Hepatocyte (in vitro differentiated cells): Measurements from ENCODE around the gene DBH. TPM values are rescaled to one million over a fixed set of nuclear protein-coding genes. Genes with fewer than 3 reads are reported as not detected.

Source experiments
- DNase-seq: peaks from one replicate; pipeline ENCODE4 v3.0.0-alpha.2; 2016; ENCODE audit warnings: low spot score
- H2AFZ ChIP-seq: fragments of 200-600 bp; sonication (generic); 2 replicates; pipeline ENCODE4 v1.6.0; 2016; ENCODE audit warnings: antibody characterized with exemption, mild to moderate bottlenecking
- H3K27ac ChIP-seq: fragments of 200-600 bp; sonication (generic); 2 replicates; pipeline ENCODE4 v1.5.1; 2016; ENCODE audit warnings: mild to moderate bottlenecking
- H3K27me3 ChIP-seq: fragments of 200-600 bp; sonication (generic); 2 replicates; pipeline ENCODE4 v1.6.1; 2016
- H3K36me3 ChIP-seq: fragments of 200-600 bp; sonication (generic); replicated peaks from 2 replicates; pipeline ENCODE4 v1.5.1; 2016; ENCODE audit warnings: low read depth; ENCODE audit not compliant: insufficient read depth
- H3K4me1 ChIP-seq: fragments of 200-600 bp; sonication (generic); 2 replicates; pipeline ENCODE4 v1.5.1; 2016; ENCODE audit warnings: mild to moderate bottlenecking, moderate library complexity; ENCODE audit not compliant: insufficient read depth
- H3K4me2 ChIP-seq: fragments of 200-600 bp; sonication (generic); 2 replicates; pipeline ENCODE4 v1.6.0; 2016
- H3K4me3 ChIP-seq: fragments of 200-600 bp; sonication (generic); 2 replicates; pipeline ENCODE4 v1.5.1; 2016; ENCODE audit warnings: mild to moderate bottlenecking
- H3K79me2 ChIP-seq: fragments of 200-600 bp; sonication (generic); 2 replicates; pipeline ENCODE4 v1.6.0; 2017; ENCODE audit warnings: mild to moderate bottlenecking
- H3K9me2 ChIP-seq: fragments of 200-600 bp; sonication (generic); replicated peaks from 2 replicates; pipeline ENCODE4 v1.6.0; 2017; ENCODE audit warnings: mild to moderate bottlenecking; ENCODE audit not compliant: insufficient read depth
- H3K9me3 ChIP-seq: fragments of 200-600 bp; sonication (generic); 2 replicates; pipeline ENCODE4 v1.5.1; 2016; ENCODE audit warnings: low read depth, mild to moderate bottlenecking
- H4K20me1 ChIP-seq: fragments of 200-600 bp; sonication (generic); 2 replicates; pipeline ENCODE4 v1.6.0; 2016; ENCODE audit warnings: mild to moderate bottlenecking; ENCODE audit not compliant: insufficient read depth, poor library complexity, severe bottlenecking
- EZH2 ChIP-seq: fragments of 200-600 bp; sonication (generic); IDR thresholded peaks from 2 replicates; pipeline ENCODE4 v1.6.1; 2016; ENCODE audit warnings: antibody characterized with exemption, mild to moderate bottlenecking, borderline replicate concordance
- EZH2phosphoT487 ChIP-seq: fragments of 200-600 bp; sonication (generic); IDR thresholded peaks from one replicate; pipeline ENCODE4 v1.6.1; 2018; ENCODE audit warnings: antibody characterized with exemption, mild to moderate bottlenecking, low read depth, moderate library complexity; ENCODE audit not compliant: unreplicated experiment, severe bottlenecking
- WGBS: methylation state at CpG from one replicate; pipeline ENCODE4 v1.1.6; 2016; ENCODE audit warnings: low lambda C conversion rate; ENCODE audit errors: missing lambda C conversion rate; 5-methylcytosine and 5-hydroxymethylcytosine counted together
- polyA plus RNA-seq: library from polyadenylated mRNA; unstranded; fragments of >200 nt; fragmentation: Nextera tagmentation; extraction: Ambion mirVana; gene quantifications from 2 replicates; pipeline ENCODE4 v1.2.1, GENCODE V29; 2016
- total RNA-seq: library from RNA; depleted of rRNA; stranded (reverse); fragments of >200 nt; gene quantifications from 2 replicates; pipeline ENCODE4 v1.2.3, GENCODE V29; 2014
- TF ChIP-seq, protein P1 (sequence below): fragments of 200-600 bp; sonication (generic); IDR thresholded peaks from 2 replicates; pipeline ENCODE4 v1.5.1; 2016; ENCODE audit warnings: antibody characterized with exemption, mild to moderate bottlenecking; ENCODE audit not compliant: poor library complexity

The DBH gene
- total and polyA plus RNA-seq, 2 experiments from 2014 or later: 0.44 TPM; not detected in 1

GRCh38 chr9:133701321-133701980, 65.3 kb downstream of the DBH start:
- Histone ChIP-seq H2AFZ (no peak overlapping the region), H4K20me1 (no peaks in the 10 kb centered on the region), H3K4me3 (no peak overlapping the region), H3K9me3 (no peaks in the 10 kb centered on the region), H3K27me3 (no peaks in the 10 kb centered on the region), H3K9me2 (no peaks in the 10 kb centered on the region), H3K27ac (no peak overlapping the region), H3K4me2 (no peak overlapping the region), H3K79me2 (no peaks in the 10 kb centered on the region), H3K4me1 (peaks cover 16% of the 10 kb centered on the region), H3K36me3 (no peaks in the 10 kb centered on the region)
- TF ChIP-seq EZH2 (no peak), EZH2phosphoT487 (no peak)
- TF ChIP-seq, protein P1, sequence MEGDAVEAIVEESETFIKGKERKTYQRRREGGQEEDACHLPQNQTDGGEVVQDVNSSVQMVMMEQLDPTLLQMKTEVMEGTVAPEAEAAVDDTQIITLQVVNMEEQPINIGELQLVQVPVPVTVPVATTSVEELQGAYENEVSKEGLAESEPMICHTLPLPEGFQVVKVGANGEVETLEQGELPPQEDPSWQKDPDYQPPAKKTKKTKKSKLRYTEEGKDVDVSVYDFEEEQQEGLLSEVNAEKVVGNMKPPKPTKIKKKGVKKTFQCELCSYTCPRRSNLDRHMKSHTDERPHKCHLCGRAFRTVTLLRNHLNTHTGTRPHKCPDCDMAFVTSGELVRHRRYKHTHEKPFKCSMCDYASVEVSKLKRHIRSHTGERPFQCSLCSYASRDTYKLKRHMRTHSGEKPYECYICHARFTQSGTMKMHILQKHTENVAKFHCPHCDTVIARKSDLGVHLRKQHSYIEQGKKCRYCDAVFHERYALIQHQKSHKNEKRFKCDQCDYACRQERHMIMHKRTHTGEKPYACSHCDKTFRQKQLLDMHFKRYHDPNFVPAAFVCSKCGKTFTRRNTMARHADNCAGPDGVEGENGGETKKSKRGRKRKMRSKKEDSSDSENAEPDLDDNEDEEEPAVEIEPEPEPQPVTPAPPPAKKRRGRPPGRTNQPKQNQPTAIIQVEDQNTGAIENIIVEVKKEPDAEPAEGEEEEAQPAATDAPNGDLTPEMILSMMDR: no peak
- WGBS: 93% methylated on average over 32 of the region's 33 CpGs
- no peak for DNase-seq

DNA sequence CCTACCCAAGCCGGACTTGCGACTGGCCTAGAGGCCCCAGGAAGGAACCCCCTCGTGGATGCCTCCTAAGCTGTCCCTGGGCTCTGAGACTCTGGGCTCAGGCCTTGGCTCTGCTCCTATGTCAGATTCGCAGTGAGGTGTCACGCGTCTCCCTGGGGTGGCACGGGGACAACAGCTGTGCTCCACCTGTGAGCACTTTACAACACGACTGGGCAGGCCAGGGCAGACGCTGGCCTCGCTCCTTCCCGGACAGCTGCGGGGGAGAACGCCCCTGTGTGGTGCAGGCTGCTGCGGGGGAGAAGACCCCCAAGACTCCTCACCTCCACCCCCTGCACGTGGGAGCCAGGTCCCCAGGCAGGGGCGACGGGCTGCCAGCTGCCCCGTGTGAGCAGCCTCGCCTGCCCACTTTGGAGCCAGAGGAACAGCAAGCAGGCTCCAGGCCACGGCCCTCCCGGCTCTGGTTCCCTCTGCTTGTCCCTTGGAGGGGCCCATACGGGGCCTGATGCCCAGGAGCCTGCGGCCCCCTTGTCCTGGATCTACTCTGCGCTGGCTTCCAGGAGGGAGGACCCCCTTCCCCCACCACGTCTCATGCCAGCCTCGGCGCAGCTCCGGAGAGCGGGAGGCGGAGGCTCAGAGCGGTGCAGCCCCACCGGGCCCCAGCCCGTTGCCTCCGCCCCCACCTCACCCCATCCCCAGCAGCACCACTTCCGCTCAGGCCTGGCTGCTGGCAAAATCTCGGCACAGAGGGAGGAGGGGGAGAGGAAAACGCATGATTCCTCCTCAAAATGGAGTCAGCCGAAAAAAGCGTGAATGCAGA, 66.0 kb downstream of the DBH start:
- no peak overlapping the region for H3K4me3 ChIP-seq
- H4K20me1 ChIP-seq: no peaks in the 10 kb centered on the region
- no peak for TF ChIP-seq EZH2
- TF ChIP-seq, protein P1: no peak
- TF ChIP-seq EZH2phosphoT487: no peak
- no peaks in the 10 kb centered on the region for H3K9me3 ChIP-seq
- H3K79me2 ChIP-seq: no peaks in the 10 kb centered on the region
- DNase-seq: peak; percentile 59
- peak overlapping the region; percentile 70 for H3K27ac ChIP-seq
- peak overlapping the region; percentile 56 for H2AFZ ChIP-seq
- H3K36me3 ChIP-seq: no peaks in the 10 kb centered on the region
- peak overlapping the region; percentile 57 for H3K4me2 ChIP-seq
- no peaks in the 10 kb centered on the region for H3K27me3 ChIP-seq
- 79% methylated on average over 22 of the region's 39 CpGs for WGBS
- H3K4me1 ChIP-seq: peaks cover 19% of the 10 kb centered on the region
- no peaks in the 10 kb centered on the region for H3K9me2 ChIP-seq

DNA sequence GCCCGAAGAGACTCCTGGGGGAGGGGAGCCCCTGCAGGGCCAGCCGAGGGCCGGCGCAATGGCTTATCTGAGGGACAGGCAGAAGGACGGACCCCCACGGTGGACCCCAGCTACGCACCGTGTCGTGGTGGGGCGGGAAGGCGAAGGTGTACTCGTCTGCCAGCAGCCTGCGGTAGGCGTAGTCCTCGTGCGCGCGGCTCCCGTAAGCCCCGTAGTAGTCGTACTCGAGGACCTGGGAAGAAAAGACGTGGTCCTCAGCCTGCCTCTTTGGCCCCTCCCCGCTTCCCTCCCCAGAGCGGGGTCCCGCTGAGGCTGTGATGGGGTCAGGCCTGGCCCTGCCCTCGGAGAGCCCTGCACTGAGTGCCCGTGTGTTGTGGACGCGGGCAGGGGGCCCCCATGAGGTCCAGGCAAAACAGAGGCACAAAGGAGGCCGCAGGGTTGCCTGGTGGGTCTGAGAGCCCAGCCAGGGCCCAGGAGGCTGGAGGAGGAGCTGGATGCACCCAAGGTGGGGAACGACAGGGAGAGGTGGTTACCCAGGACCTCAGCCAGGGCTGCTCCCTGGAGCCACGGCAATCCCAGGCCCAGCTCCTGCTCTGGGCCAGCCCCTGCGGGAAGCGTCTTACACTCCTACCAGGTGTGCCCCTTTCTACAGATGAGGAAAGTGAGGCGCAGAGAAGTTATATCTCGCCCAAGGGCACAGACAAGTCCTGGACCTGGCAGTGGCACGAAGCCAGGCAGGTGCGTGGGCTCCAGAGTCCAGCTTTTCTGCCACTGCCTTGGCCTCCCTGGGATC, 66.8 kb downstream of the DBH start:
- H3K79me2 ChIP-seq: no peaks in the 10 kb centered on the region
- no peaks in the 10 kb centered on the region for H3K27me3 ChIP-seq
- no peaks in the 10 kb centered on the region for H4K20me1 ChIP-seq
- TF ChIP-seq, protein P1: no peak
- TF ChIP-seq EZH2 (no peak), EZH2phosphoT487 (no peak)
- peaks cover 22% of the 10 kb centered on the region for H3K4me1 ChIP-seq
- no peaks in the 10 kb centered on the region for H3K9me3 ChIP-seq
- peak overlapping the region; percentile 70 for H3K27ac ChIP-seq
- H3K9me2 ChIP-seq: no peaks in the 10 kb centered on the region
- WGBS: 92% methylated on average over 36 of the region's 39 CpGs
- DNase-seq: no peak
- H3K4me3 ChIP-seq: no peak overlapping the region
- peak overlapping the region; percentile 56 for H2AFZ ChIP-seq
- H3K36me3 ChIP-seq: no peaks in the 10 kb centered on the region
- peak overlapping the region; percentile 57 for H3K4me2 ChIP-seq
